Measurements from ENCODE around the gene YPEL5. TPM values are rescaled to one million over a fixed set of nuclear protein-coding genes. Genes with fewer than 3 reads are reported as not detected.

YPEL5 gene
- total RNA-seq, 1 experiment from 2014 or later = 54.6 TPM

DNA sequence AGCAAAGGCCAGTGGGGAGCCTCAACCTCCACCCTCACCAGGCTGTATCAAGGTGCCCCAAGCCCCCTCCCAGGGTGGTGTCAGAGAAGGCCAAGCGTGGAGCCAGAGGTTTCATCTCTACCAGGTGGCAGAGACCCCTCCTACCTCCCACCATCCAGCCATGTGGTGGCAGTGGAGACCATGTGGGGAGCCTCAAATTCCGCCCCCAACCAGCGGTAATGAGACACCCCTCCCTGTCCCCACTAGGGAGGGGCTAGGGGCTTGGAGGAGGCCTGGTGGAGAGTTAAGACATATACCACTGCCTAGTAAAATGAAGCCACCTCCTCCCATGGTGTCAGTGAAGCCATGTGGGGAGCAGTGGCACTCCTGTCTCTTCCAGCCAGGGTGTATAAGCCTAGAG lies 24.4 kb upstream of the YPEL5 start:
- Histone ChIP-seq H3K27me3 (ENCODE audit: low read length) (no peaks in the 10 kb centered on the region), H3K4me3 (ENCODE audit: low read length) (no peak overlapping the region)

DNA sequence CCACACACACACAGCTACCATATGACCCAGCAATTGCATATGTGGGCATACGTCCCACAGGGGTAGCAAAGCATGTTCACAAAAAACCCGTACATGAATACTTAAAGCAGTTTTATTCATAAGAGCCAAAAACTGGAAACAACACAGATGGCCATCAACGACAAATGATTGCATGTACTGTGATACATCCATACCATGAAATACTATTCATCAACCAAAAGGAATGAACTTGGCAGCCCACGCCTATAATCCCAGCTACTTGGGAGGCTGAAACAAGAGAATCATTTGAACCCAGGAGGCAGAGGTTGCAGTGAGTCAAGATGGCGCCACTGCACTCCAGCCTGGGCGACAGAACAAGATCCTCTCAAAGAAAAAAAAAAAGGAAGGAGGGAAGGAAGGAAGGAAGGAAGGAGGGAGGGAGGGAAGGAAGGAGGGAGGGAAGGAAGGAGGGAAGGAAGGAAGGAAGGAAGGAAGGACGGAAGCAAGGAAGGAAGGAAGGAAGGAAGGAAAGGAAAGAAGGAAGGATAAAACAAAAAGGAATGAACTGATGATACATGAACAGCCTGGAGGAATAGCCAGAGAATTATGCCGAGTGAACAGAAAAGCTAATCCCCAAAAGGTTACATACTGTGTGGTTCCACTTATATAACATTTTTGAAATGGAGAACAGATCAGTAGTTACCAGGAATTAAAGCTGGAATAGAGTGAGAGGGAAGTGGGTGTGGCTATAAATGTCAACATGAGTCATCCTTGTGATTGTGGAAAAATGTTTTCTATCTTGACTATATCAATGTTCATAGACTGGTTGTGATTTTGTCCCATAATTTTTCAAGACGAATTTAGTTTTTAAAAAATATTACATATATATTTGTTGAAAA lies 19.6 kb upstream of the YPEL5 start:
- Histone ChIP-seq H4K20me1 (ENCODE audit: insufficient read depth, low read depth, low read length) (no peaks in the 10 kb centered on the region), H3K79me2 (ENCODE audit: low read length) (no peaks in the 10 kb centered on the region), H3K27ac (ENCODE audit: low read length) (no peak overlapping the region), H3K9me2 (replicated peaks; ENCODE audit: insufficient read depth, low read length) (no peaks in the 10 kb centered on the region), H3K27me3 (ENCODE audit: low read length) (no peaks in the 10 kb centered on the region), H3K4me2 (ENCODE audit: low read depth, low read length, poor library complexity, severe bottlenecking) (no peak overlapping the region), H3K4me1 (ENCODE audit: low read length) (no peaks in the 10 kb centered on the region), H3K4me3 (ENCODE audit: low read length) (no peak overlapping the region), H3K36me3 (ENCODE audit: insufficient read depth, low read length) (no peaks in the 10 kb centered on the region), H2AFZ (ENCODE audit: low read length) (no peak overlapping the region), H3K9me3 (ENCODE audit: low read length) (no peaks in the 10 kb centered on the region), H3K9ac (ENCODE audit: low read length) (no peak overlapping the region)
- DNase-seq = no peak

More for the DNA sequence above, 24.4 kb upstream of the YPEL5 start:
- Histone ChIP-seq H3K4me2 (ENCODE audit: low read depth, low read length, poor library complexity, severe bottlenecking) (no peak overlapping the region), H3K9ac (ENCODE audit: low read length) (no peak overlapping the region), H3K9me2 (replicated peaks; ENCODE audit: insufficient read depth, low read length) (no peaks in the 10 kb centered on the region), H4K20me1 (ENCODE audit: insufficient read depth, low read depth, low read length) (no peaks in the 10 kb centered on the region), H3K9me3 (ENCODE audit: low read length) (no peaks in the 10 kb centered on the region), H2AFZ (ENCODE audit: low read length) (no peak overlapping the region), H3K4me1 (ENCODE audit: low read length) (no peaks in the 10 kb centered on the region), H3K27ac (ENCODE audit: low read length) (no peak overlapping the region), H3K79me2 (ENCODE audit: low read length) (no peaks in the 10 kb centered on the region), H3K36me3 (ENCODE audit: insufficient read depth, low read length) (no peaks in the 10 kb centered on the region)
- DNase-seq = no peak

GRCh38 chr2:30134582-30134981 lies 12.2 kb upstream of the YPEL5 start:
- no peaks in the 10 kb centered on the region for H3K36me3 ChIP-seq (ENCODE audit: insufficient read depth, low read length)
- no peaks in the 10 kb centered on the region for H3K9me3 ChIP-seq (ENCODE audit: low read length)
- H3K4me1 ChIP-seq (ENCODE audit: low read length) = peaks cover 6% of the 10 kb centered on the region; the same call in 1 of the 2 replicates
- H3K9me2 ChIP-seq (replicated peaks; ENCODE audit: insufficient read depth, low read length) = no peaks in the 10 kb centered on the region
- H3K27me3 ChIP-seq (ENCODE audit: low read length) = no peaks in the 10 kb centered on the region
- DNase-seq = no peak
- H3K4me3 ChIP-seq (ENCODE audit: low read length) = no peak overlapping the region
- no peaks in the 10 kb centered on the region for H4K20me1 ChIP-seq (ENCODE audit: insufficient read depth, low read depth, low read length)
- no peak overlapping the region for H3K27ac ChIP-seq (ENCODE audit: low read length)
- no peak overlapping the region for H3K4me2 ChIP-seq (ENCODE audit: low read depth, low read length, poor library complexity, severe bottlenecking)
- H2AFZ ChIP-seq (ENCODE audit: low read length) = no peak overlapping the region
- no peaks in the 10 kb centered on the region for H3K79me2 ChIP-seq (ENCODE audit: low read length)
- H3K9ac ChIP-seq (ENCODE audit: low read length) = no peak overlapping the region

DNA sequence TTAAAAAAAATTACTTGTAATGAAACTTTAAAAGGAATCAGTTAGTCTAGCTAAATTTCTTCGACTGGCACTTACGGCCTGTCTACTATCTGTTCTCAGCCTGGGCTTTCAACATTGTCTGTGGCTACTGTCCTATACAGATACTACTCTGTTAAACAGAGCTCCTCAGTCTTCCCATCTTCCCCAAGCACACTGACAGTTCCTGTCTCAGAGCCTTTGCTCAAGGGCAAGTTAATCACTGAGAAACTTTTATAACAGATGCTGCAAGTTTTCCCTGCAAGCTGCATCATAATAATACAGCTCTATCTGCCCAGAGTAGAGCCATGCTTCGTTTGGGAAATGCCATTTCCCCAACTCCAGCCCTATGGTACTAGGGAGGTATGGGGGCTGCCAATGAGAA lies 11.3 kb upstream of the YPEL5 start:
- Histone ChIP-seq H3K27me3 (ENCODE audit: low read length) (no peaks in the 10 kb centered on the region), H3K4me3 (ENCODE audit: low read length) (no peak overlapping the region), H2AFZ (ENCODE audit: low read length) (no peak overlapping the region), H3K9ac (ENCODE audit: low read length) (no peak overlapping the region), H3K36me3 (ENCODE audit: insufficient read depth, low read length) (no peaks in the 10 kb centered on the region), H3K27ac (ENCODE audit: low read length) (no peak overlapping the region), H3K9me3 (ENCODE audit: low read length) (no peaks in the 10 kb centered on the region), H3K4me2 (ENCODE audit: low read depth, low read length, poor library complexity, severe bottlenecking) (no peak overlapping the region), H4K20me1 (ENCODE audit: insufficient read depth, low read depth, low read length) (no peaks in the 10 kb centered on the region), H3K4me1 (ENCODE audit: low read length) (peaks cover 8% of the 10 kb centered on the region; the same call in 1 of the 2 replicates), H3K79me2 (ENCODE audit: low read length) (no peaks in the 10 kb centered on the region), H3K9me2 (replicated peaks; ENCODE audit: insufficient read depth, low read length) (no peaks in the 10 kb centered on the region)
- no peak for DNase-seq

DNA sequence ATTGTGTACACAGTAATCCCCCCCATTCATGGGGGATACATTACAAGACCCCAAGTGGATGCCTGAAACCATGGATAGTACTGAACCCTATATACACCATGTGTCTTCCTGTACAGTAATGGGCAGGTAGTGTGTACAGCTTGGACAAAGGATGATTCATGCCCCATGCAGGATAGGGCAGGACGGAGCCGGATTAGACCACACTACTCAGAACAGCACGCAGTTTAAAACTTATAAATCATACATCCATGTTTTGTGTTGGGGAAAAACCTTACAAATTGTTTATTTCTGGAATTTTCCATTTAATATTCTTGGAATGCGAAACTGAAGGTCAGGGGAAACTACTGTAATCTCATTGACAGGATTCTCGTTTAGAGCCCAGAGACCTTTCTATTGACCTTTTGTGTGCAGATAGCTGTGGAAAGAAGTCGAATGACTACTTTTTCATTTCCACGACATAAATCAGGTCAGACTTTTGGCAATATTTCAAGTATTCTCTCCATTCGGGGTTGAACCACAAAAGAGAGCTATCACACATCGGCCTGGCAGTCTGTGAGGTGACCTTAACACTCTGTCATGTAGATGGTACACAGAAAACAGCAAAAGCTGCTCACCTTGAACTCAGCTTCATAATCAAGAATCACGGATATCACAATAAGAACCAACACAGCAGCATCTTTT lies 9.9 kb upstream of the YPEL5 start:
- H3K27me3 ChIP-seq (ENCODE audit: low read length) = no peaks in the 10 kb centered on the region
- H3K9me3 ChIP-seq (ENCODE audit: low read length) = no peaks in the 10 kb centered on the region
- H3K4me2 ChIP-seq (ENCODE audit: low read depth, low read length, poor library complexity, severe bottlenecking) = no peak overlapping the region
- no peaks in the 10 kb centered on the region for H3K79me2 ChIP-seq (ENCODE audit: low read length)
- H2AFZ ChIP-seq (ENCODE audit: low read length) = no peak overlapping the region
- no peak overlapping the region for H3K9ac ChIP-seq (ENCODE audit: low read length)
- no peaks in the 10 kb centered on the region for H3K9me2 ChIP-seq (replicated peaks; ENCODE audit: insufficient read depth, low read length)
- no peak for DNase-seq
- no peak overlapping the region for H3K4me3 ChIP-seq (ENCODE audit: low read length)
- H4K20me1 ChIP-seq (ENCODE audit: insufficient read depth, low read depth, low read length) = no peaks in the 10 kb centered on the region
- no peak overlapping the region for H3K27ac ChIP-seq (ENCODE audit: low read length)
- no peaks in the 10 kb centered on the region for H3K36me3 ChIP-seq (ENCODE audit: insufficient read depth, low read length)
- H3K4me1 ChIP-seq (ENCODE audit: low read length) = peaks cover 8% of the 10 kb centered on the region; the same call in 1 of the 2 replicates

DNA sequence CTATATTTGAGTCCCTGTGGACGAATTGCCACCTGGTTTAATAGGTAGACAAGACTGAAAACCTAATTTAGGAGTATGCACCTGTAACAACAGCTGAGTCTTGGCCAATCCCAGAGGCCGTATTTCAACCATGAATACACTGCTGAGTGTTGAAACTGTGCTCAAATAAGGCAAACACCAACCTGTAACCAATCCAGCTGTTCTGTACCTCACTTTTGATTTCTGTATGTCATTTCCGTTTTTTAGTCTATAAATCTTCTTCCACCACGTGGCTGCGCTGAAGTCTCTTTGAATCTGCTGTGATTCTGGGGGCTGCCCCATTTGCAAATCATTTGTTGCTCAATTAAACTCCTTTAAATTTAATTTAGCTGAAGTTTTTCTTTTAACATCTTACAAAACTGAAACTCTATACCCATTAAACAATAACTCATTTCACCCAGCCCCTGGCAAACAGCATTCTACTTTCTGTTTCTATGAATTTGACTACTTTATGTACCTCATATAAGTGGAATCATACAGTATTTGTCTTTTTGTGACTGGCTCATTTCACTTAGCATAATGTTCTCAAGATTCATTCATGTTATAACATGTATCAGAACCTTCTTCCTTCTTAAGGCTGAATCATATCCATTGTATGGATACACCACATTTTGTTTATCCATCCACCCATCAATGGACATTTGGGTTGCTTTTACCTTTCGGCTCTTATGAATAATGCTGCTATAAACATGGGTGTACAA lies 7.5 kb upstream of the YPEL5 start:
- Histone ChIP-seq H3K9me3 (ENCODE audit: low read length) (no peaks in the 10 kb centered on the region), H3K4me3 (ENCODE audit: low read length) (no peak overlapping the region), H3K79me2 (ENCODE audit: low read length) (no peaks in the 10 kb centered on the region), H3K27ac (ENCODE audit: low read length) (no peak overlapping the region), H3K4me2 (ENCODE audit: low read depth, low read length, poor library complexity, severe bottlenecking) (no peak overlapping the region), H3K36me3 (ENCODE audit: insufficient read depth, low read length) (no peaks in the 10 kb centered on the region), H4K20me1 (ENCODE audit: insufficient read depth, low read depth, low read length) (no peaks in the 10 kb centered on the region), H3K9ac (ENCODE audit: low read length) (no peak overlapping the region), H3K9me2 (replicated peaks; ENCODE audit: insufficient read depth, low read length) (no peaks in the 10 kb centered on the region), H2AFZ (ENCODE audit: low read length) (no peak overlapping the region), H3K4me1 (ENCODE audit: low read length) (peaks cover 8% of the 10 kb centered on the region; the same call in 1 of the 2 replicates), H3K27me3 (ENCODE audit: low read length) (no peaks in the 10 kb centered on the region)
- no peak for DNase-seq

GRCh38 chr2:30141136-30141535 lies 5.7 kb upstream of the YPEL5 start:
- H3K9me2 ChIP-seq (replicated peaks; ENCODE audit: insufficient read depth, low read length) = no peaks in the 10 kb centered on the region
- peaks cover 13% of the 10 kb centered on the region for H3K4me1 ChIP-seq (ENCODE audit: low read length)
- no peak overlapping the region for H3K27ac ChIP-seq (ENCODE audit: low read length)
- no peak overlapping the region for H3K4me2 ChIP-seq (ENCODE audit: low read depth, low read length, poor library complexity, severe bottlenecking)
- H3K36me3 ChIP-seq (ENCODE audit: insufficient read depth, low read length) = no peaks in the 10 kb centered on the region
- H3K4me3 ChIP-seq (ENCODE audit: low read length) = no peak overlapping the region
- no peak overlapping the region for H3K9ac ChIP-seq (ENCODE audit: low read length)
- no peaks in the 10 kb centered on the region for H3K27me3 ChIP-seq (ENCODE audit: low read length)
- H2AFZ ChIP-seq (ENCODE audit: low read length) = no peak overlapping the region
- no peaks in the 10 kb centered on the region for H3K9me3 ChIP-seq (ENCODE audit: low read length)
- no peaks in the 10 kb centered on the region for H3K79me2 ChIP-seq (ENCODE audit: low read length)
- no peaks in the 10 kb centered on the region for H4K20me1 ChIP-seq (ENCODE audit: insufficient read depth, low read depth, low read length)
- no peak for DNase-seq

GRCh38 chr2:30144260-30144659 lies 2.5 kb upstream of the YPEL5 start:
- no peak overlapping the region for H2AFZ ChIP-seq (ENCODE audit: low read length)
- no peaks in the 10 kb centered on the region for H3K9me2 ChIP-seq (replicated peaks; ENCODE audit: insufficient read depth, low read length)
- H3K4me3 ChIP-seq (ENCODE audit: low read length) = no peak overlapping the region
- DNase-seq = no peak
- no peak overlapping the region for H3K4me2 ChIP-seq (ENCODE audit: low read depth, low read length, poor library complexity, severe bottlenecking)
- no peaks in the 10 kb centered on the region for H3K79me2 ChIP-seq (ENCODE audit: low read length)
- peaks cover 27% of the 10 kb centered on the region for H3K4me1 ChIP-seq (ENCODE audit: low read length)
- no peaks in the 10 kb centered on the region for H3K36me3 ChIP-seq (ENCODE audit: insufficient read depth, low read length)
- no peaks in the 10 kb centered on the region for H3K27me3 ChIP-seq (ENCODE audit: low read length)
- H3K9ac ChIP-seq (ENCODE audit: low read length) = no peak overlapping the region
- H3K27ac ChIP-seq (ENCODE audit: low read length) = no peak overlapping the region
- H4K20me1 ChIP-seq (ENCODE audit: insufficient read depth, low read depth, low read length) = peaks cover 4% of the 10 kb centered on the region; the same call in 1 of the 2 replicates
- H3K9me3 ChIP-seq (ENCODE audit: low read length) = no peaks in the 10 kb centered on the region
